GM18507 (cell line): ENCODE data around the gene NUP210.

Source experiments
- DNase-seq: peaks from one replicate; pipeline ENCODE4 v3.0.0; 2011; ENCODE audit warnings: low read depth; ENCODE audit not compliant: insufficient read length; ENCODE audit errors: extremely low spot score
- FAIRE-seq: peaks from 2 replicates; lab custom pipeline; 2011; peaks lifted over from hg19 to GRCh38; lab: Jason Lieb, UNC

The NUP210 gene

DNA sequence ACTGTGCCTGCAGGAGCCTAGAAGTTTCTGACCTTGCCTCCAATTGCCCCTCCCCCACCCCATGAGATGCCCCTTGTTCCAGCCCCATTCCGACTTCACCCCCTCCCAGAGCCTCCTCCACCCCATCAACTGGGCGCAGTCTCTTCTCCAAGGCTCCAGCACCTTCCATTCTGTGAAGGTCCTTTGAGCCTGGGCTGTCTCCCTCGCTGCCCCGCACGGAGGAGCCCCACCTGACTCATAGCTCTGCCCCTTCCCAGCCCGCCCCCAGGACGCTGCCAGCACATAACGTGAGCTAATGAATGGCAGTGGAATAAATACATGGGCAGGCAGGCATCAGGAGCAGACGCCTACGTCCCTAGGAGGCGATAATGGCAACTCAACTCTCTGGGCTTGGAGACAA, 113.1 kb downstream of the NUP210 start:
- no peak for FAIRE-seq
- DNase-seq, result no peak

DNA sequence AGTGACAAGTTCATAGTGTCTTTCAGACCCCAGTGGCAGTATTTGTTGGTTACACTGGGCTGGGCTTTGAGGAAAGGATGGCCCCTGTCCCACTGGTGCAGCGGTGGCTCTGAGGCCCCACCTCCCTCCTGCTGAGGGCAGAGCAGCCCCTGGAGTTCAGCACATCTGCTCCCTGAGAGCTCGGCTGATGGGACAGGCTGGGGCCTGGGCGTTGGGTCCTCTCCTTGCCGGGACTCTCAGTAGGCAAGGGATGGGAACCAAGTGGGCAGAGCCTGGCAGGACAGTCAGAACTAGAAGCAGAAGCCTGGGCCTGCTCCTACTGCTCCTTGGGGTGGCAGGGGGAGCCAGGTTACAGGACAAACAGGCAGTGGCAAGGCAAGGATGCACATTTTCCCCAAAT, 114.5 kb downstream of the NUP210 start:
- DNase-seq (no peak), FAIRE-seq (no peak)

DNA sequence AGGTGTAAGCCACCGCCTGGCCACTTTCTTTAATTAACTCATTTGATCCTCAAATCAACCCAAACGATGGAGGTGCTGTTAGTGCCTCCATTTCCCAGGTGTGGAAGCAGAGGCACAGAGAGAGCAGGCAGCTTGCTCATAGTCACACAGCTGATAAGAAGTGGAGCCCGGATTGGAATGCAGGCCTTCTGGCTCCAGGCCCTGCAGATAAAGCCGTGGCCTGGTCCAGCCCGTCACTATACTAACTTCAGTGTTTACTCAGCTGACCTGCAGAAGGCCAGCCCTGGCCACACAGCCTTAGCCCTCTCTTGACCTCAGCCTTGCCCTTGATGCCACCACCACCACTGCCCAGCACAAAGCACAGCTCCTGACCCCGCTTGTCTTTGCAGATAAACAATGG, 116.7 kb downstream of the NUP210 start:
- FAIRE-seq (no peak), DNase-seq (no peak)

DNA sequence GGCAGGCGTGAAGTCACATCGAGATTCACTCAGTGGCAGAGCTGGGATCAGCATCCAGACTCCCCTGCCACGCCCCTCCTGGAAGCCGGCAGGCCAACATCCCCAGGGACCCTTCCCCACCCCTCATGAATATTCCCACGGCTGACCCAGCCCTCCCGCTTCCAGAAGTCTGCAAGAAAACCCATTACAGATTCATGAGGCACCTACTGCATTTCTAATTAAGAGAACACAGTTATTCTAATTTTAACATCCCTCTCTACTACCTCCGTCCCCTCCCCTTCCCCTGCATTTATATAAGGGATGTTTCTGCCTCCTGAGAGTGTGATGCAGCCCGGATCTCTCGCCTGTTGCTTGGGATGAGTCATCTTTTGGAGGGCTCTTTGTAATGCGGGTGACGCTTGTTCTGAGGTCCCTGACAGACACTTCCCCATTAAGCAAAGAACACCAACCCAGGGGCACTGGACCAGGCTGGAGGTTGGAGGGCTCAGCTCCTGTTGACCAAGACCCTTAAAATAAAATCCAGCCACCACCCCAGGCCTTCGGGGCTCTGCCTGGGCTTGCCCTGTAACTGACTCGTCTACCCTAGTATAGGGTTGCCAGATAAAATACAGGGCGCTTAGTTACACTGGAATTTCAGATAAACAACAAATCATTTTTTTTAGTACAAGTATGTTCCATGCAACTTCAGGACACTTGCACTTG, 118.7 kb downstream of the NUP210 start:
- DNase-seq, result no peak

DNA sequence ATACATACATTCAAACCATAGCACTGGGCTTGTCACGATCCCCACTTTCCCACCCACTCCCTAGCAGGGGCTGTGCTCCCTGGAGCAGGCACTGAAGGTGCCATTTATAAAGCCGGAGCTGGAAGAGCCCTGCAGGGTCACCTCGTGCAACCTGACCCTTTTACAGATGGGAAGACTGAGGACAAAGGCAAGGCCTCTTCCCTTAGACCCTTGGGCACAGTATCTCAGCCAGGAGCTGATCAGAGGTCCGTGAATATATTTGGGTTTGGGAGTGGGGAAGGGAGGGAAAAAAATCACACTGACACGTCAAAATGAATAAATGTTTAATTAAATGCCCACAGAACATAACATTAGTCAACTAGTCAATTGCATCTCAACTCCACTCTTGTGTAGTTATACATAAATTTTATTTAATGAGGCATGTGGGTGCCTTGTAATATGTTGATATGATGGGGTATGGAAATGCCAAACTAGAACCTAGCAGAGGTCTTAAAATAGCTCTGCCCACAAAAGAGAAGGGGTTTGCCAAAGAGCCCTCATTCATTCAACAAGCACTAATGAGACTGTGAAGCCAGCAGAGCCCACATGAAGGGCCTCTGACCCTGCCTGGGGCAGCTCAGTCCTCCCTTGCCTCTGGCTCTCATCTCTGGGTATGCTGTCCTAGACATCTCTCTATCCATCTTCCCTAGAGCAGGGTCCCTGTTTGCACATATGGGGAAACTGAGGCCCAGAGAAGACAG, 119.4 kb downstream of the NUP210 start:
- FAIRE-seq, result no peak

More for the DNA sequence above, 118.7 kb downstream of the NUP210 start:
- no peak for FAIRE-seq

DNA sequence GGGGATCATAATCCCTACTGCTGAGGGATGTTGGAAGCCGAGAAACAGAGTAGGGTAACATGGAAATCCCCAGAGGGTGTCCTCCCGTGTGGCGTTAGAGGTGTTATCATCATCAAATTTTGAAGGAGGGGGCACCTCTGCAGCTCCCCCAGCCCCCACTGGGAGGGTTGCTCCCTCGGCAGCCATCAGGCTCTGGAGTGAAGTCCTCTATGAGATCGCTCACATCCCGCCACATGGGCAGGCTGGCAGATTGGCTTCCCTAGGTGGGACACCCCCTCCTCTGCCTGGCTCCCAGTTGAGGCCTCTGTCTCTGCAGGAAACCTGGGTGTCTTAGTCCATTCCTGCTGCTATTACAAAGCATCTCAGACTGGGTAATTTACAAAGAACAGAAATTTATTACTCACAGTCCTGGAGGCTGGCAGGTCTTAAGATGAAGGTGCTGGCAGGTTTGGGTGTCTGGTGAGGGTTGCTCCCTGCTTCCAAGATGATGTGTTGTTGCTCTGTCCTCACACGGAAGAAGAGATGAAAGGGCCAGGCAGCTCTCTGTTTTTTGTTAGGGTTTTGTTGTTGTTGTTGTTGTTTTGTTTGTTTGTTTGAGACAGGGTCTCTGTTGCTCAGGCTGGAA, 120.5 kb downstream of the NUP210 start:
- no peak for DNase-seq
- FAIRE-seq, result no peak

More for the DNA sequence above, 119.4 kb downstream of the NUP210 start:
- no peak for DNase-seq

DNA sequence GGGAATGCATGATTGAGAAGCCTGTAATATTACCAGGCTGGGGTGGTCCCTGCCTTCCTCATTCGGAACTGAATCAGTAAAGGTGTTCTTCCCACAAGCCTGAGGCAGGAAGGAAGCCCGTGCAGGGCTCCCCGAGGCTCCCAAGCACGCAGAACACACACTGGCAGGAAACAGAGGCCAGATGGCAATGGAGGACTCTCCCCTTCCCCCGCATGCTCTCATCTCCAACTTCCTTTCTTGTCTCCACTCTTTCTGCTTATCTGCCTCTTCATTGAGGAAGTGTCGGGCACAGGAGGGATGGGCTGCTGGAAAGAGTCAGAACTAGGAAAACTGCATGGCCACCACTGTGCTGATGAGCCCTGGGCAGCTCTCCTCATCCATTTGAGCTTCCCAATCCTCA, 123.5 kb downstream of the NUP210 start:
- peak; percentile 45 for FAIRE-seq
- no peak for DNase-seq

DNA sequence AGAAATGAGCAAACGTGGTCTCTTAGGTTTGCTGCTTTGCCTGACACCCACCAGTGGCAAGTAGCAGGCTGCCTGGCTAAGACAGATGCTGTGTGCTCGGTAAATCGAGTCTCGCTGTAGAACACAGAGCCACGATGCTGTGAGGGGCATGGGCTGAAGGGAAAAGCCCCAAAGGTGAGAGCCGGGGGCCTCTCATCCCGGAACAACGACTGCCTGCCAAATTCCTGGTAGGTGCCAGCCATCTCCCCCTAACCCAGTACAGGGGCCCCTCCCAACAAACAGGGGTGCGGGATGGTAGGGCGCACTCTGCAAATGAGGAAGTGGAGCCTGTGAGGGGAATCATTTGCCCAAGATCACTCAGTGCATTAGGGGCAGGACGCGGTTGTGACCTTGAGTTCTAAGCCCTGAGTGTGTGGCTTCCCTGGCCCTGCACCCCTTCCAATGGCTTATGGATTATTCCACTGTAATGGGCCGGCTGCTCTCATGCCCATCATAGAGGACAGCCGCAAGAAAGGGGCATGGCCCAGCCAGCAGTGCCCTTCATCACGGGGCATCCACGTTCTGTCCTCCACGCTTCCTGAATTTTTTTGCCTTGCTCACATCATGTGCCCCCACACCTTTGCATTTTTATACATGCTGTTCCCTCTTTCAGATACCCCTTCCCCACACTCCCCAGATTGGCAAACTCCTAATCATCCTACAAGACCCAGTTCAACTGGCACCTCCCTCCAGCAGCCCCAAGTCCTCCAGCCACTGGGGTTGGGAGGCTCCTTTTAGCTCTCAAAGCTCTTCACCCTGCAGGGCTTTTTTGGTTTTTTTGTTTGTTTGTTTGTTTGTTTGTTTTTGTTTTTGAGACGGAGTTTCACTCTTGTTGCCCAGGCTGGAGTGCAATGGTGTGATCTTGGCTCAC, 125.4 kb downstream of the NUP210 start:
- DNase-seq (no peak), FAIRE-seq (no peak)

DNA sequence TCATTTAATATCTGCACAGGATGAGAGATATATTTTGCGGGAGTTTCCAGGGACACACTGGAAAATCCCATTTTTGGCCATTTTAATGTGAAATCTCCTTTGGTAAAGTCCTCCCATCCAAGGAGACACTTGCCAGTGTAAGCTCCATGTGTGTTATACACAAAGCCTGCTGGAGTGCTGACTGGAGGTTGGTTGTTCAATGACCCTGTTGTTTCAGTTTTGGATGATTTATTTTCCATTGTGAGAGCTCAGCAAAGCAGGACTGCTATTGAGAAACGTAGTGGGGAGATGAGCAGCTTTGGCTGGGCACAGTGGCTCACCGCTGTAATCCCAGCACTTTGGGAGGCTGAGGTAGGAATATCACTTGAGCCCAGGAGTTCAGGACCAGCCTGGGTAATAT, 127.7 kb downstream of the NUP210 start:
- DNase-seq, result no peak
- FAIRE-seq, result no peak

DNA sequence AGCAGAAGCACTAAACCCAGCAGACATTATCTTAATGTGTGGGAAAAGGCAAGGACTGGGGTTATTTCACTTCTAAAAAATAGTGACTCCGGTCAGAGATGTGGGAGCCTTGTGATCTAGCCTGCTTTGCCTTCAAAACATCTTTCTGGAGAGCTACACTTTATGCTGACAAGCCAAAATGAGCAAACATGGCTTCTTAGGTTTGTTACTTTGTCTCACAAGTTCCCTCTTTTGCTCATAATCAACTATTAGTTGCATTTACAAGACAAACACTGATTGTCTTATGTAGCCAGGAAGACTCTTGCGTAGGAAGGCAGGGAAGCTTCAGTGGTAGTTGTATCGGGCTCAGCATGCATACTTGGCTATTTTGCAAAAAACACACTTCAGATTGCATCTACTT, 129.2 kb downstream of the NUP210 start:
- no peak for FAIRE-seq
- DNase-seq, result no peak

DNA sequence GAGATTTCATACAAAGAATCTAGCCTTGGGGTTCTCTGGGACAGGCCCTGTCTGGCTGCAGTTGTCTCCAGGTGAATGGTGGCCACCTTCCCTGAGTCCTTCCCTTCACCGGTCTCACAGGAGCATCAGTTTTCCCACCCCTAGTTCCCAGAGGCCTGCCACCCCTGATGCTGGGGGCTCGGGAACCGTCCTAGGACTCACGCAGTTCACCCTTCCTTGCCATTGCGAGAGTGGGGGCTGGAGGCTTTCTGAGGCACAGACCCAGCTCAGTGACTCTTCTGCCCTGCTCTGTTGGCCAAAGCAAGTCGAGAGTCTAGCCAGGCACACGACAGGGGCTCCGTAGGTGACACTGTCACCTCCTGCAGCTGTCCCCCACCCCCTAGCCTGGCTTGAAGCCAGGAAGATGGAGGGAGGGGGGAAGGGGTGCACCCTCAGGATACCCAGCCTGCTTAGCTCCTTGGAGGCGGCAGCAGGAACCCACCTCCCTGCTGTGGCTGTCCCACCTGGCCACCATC, 130.3 kb downstream of the NUP210 start:
- FAIRE-seq (no peak), DNase-seq (no peak)

DNA sequence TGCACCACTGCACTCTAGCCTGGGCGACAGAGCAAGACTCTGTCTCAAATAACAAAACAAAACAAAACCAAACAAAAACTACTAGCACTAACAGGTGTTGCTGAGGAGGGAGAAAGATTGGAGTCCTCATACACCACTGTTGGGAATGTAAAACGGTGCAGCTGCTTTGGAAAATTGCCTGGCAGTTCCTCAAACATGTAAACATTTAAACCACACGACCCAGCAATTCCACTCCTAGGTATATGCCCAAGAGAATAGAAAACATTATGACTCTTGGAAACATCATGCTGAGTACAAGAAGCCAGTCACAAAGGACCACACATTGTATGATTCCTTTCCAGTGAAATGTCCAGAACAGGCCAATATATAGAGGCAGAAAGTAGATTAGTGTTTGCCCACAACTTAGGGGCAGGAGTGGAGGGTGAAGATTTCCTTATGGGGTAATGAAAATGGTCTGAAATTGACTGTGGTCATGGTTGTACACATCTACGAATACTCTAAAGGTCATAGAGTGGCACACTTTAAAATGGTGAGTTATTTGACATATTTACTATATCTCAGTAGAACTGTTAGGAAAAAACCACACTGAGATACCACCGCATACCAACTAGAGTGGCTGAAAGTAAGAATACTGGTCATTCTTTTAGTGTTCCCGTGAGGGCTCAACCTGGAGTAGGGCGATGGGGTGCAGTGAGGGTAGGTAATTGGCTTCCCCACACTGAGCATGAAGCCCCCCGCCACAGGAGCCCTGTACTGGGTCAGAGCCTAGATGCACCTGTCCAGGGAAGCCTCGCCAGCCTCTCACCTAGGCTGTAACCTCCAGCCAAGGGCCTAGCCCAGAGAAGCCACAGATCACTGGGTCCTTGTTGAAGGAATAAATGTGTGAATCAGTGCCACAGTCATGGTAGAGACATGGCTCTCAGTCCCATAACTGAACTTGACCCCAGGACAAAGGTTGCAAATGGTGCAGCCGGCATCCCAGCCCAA, 131.1 kb downstream of the NUP210 start:
- DNase-seq (no peak), FAIRE-seq (no peak)

DNA sequence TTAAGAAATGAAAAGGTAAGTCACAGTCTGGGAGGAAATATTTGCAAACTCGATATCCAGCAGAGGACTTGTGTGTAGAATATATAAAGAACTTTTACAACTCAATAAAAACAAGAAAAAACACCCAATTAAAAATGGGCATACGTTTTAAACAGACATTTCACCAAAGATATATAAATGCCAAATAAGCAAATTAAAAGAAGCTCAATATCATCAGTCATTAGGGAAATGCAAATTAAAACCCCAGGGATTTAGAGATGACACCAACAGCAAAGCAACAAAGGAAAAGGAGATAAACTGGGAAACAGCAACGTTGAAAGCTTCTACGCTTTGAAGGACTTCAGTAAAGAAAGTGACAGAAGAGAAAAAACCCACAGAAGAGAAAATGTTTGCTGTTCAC, 132.3 kb downstream of the NUP210 start:
- DNase-seq, result no peak
- FAIRE-seq, result no peak

DNA sequence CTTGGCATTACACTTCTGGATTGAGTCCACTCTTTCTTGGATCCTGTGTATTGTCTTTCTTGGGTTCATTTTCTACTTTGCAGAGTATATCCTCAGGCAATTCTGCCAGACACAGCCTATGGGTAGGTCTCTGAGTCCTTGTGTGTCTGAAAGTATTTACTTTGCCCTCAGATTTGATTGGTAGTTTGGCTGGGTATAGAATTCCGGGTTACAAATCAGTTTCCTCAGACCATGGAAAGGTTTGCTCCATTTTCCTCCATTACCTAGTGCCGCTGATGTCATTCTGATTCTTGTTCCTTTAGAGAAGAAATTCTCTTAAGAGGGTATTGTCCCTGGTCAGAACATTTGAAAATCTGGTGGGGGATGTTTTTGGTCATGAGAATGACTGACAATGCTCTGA, 133.2 kb downstream of the NUP210 start:
- DNase-seq, result no peak
- no peak for FAIRE-seq

DNA sequence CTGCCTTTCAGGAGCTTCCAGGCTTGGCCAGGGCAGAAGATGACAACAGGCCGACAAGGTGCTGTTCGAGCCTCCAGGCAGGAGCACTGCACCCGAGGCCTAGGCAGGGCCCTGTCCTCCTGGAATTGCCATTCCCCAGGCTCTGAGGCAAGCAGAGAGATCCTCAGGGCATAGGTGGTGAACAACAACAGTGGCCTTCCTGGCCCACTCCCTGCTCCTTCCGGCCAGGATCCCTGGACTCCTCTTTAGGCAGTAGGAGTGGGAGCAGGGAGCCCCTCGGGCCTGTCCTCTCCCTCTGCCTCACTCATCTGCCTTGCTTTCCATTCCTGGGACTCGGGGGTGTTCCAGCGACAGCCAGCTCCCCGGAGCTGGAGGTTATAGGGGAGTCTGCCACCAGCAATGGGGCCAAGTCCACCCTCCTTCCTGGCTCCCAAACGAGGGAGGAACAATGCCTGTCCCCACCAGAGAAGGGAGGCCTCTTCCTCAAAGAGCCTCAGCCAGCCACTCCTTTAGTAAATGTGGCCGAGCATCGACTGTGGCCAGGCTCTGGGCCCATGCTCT, 135.0 kb downstream of the NUP210 start:
- DNase-seq (no peak), FAIRE-seq (no peak)

DNA sequence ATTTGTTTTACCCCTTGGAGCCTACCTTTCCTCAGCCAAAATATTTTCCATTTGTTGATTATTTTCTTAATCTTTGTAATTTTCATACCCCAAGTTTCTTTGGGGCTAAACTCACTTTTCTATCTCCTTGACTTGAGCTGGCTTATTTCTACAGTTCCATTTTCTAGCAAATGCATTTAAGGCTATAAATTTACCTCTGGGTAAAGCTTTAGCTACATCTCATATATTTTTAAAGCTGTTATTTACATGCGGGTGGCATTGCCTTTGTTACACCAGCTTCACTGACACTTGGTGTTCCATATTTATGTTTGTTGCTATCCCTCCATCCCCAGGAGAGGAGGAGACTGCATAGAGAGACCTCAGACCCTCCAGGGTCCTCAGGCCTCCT, 136.3 kb downstream of the NUP210 start:
- DNase-seq (no peak), FAIRE-seq (no peak)

DNA sequence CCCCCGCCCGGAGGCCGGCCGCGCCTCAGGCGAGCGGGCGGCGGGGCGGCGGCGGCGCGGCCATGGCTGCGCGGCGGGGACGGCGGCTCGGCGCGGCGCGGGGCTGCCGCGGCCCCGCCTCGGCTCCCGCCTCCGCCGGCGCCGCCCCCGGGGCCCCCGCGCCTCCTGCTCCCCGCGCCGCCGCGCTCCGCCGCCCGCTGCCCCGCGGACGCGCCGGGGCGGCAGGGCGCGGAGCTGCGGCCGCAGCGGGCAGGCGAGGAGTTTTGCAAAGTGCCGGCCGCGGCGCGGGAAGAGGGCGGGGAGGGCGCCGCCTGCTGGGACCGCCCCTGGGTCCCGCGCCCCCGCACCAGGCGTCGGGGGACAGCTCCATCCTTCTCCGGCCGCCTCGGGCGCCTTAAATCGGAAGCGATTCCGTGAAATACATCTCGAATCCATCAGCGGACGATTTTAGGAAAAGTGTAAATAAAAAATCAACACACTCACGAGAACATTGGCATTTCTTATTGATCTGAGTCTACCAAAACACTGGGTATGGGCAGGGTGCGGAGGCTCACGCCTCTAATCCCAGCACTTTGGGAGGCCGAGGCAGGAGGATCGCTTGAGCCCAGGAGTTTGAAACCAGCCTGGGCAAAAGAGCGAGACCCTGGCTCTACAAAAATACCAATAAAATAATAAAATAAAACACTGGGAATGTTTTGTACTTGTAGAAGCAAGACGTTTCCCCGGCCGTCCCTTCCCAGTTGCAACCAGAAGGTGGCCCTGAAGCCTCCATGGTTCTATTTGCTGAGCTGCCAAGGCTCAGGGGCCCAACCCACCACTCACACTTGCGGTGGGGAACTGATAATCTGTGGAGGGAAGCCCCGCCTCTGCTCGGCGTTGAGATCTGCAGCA, 136.9 kb downstream of the NUP210 start:
- FAIRE-seq (no peak), DNase-seq (no peak)
